NCI-H2107 (cell line): ENCODE results near the gene ZNF224.
A peak's percentile ranks its signal among the peaks of the same experiment; 100 is the strongest.

Experiments used
- DNase-seq: peaks from one replicate; lab custom pipeline; 2025; lab: John Stamatoyannopoulos, UW

ZNF224 gene

GRCh38 chr19:44131955-44132354, 37.8 kb downstream of the ZNF224 start:
- no peak for DNase-seq

GRCh38 chr19:44141191-44142058, 47.3 kb downstream of the ZNF224 start, which contains the start of gene ZNF234:
Gene ZNF234 (plus strand): TSS chr19:44141554. CDS start chr19:44144633, 3,079 bp downstream.
- DNase-seq, result peak; percentile 8

GRCh38 chr19:44142059-44142433, 47.9 kb downstream of the ZNF224 start:
- no peak for DNase-seq

GRCh38 chr19:44149776-44150175, 55.6 kb downstream of the ZNF224 start:
- no peak for DNase-seq

- DNase-seq, result no peak
Observed at GRCh38 chr19:44151491-44151890, 57.3 kb downstream of the ZNF224 start.

- DNase-seq, result no peak
Observed at GRCh38 chr19:44156475-44156874, 62.3 kb downstream of the ZNF224 start.
